Activated CD4-positive, alpha-beta T cell treated with anti-CD3 and anti-CD28 coated beads, Interleukin-2, amount 10 ng/mL, durations not matched to agents 7 days and 5 days (primary cell): ENCODE measurements around the gene ARID3B. TPM values are rescaled to one million over a fixed set of nuclear protein-coding genes. Genes with fewer than 3 reads are reported as not detected.
"Not testable (repeated sequence)": the region's sequence is repeated elsewhere in the genome, so short reads cannot be mapped to it uniquely, and the experiment has no call there.

Experiments used
- CTCF ChIA-PET: fragments of 350-600 bp; sonication (Branson Sonifier 250); formaldehyde crosslinking; loops from one replicate; lab custom pipeline; 2021; ENCODE audit warnings: antibody characterized with exemption; lab: Charles Lee
- POLR2A ChIA-PET: fragments of 350-600 bp; sonication (Branson Sonifier 250); formaldehyde crosslinking; loops from one replicate; lab custom pipeline; 2021; ENCODE audit warnings: antibody characterized with exemption; lab: Charles Lee
- DNase-seq: peaks from one replicate; pipeline ENCODE4 v3.0.0-alpha.2; 2020
- H3K27ac Mint-ChIP-seq: one replicate; pipeline ENCODE4 v1.8.0; 2021; ENCODE audit warnings: mild to moderate bottlenecking, moderate library complexity, mixed read lengths
- H3K27me3 Mint-ChIP-seq: one replicate; pipeline ENCODE4 v1.8.0; 2021; ENCODE audit warnings: mixed read lengths
- H3K36me3 Mint-ChIP-seq: one replicate; pipeline ENCODE4 v1.8.0; 2021; ENCODE audit warnings: low read depth, mixed read lengths
- H3K4me1 Mint-ChIP-seq: one replicate; pipeline ENCODE4 v1.8.0; 2021; ENCODE audit warnings: mixed read lengths
- H3K4me3 Mint-ChIP-seq: one replicate; pipeline ENCODE4 v1.8.0; 2021; ENCODE audit warnings: mild to moderate bottlenecking, moderate library complexity, mixed read lengths
- H3K9me3 Mint-ChIP-seq: one replicate; pipeline ENCODE4 v1.8.0; 2021; ENCODE audit warnings: mixed read lengths
- total RNA-seq, 2 experiments: library from RNA; stranded (reverse); gene quantifications; one replicate each; pipeline ENCODE4 v1.2.3, GENCODE V29; 2021

ARID3B gene
- total RNA-seq, 2 experiments from 2014 or later = 28.3 to 29.0 TPM

GRCh38 chr15:74621546-74621920 lies 80.5 kb downstream of the ARID3B start:
- Mint-ChIP-seq H3K4me1 (peaks cover 64% of the 10 kb centered on the region), H3K27ac (no peak overlapping the region), H3K36me3 (peaks cover 66% of the 10 kb centered on the region), H3K27me3 (no peaks in the 10 kb centered on the region), H3K9me3 (no peaks in the 10 kb centered on the region), H3K4me3 (no peak overlapping the region)
- CTCF ChIA-PET = interaction anchor here (0.5 to 15.1 kb wide), 19 partner anchors 11 to 282 kb away, joined by 3 to 144 read pairs (median 3); partner anchors contain the start of gene EDC3
- POLR2A ChIA-PET = no interaction called here
- DNase-seq = no peak

- CTCF ChIA-PET = interaction anchor here (0.7 to 15.1 kb wide), 11 partner anchors 11 to 249 kb away, joined by 3 to 144 read pairs (median 3); partner anchors contain the start of gene EDC3
- POLR2A ChIA-PET = no interaction called here
- H3K27me3 Mint-ChIP-seq = no peaks in the 10 kb centered on the region
- H3K36me3 Mint-ChIP-seq = peaks cover 66% of the 10 kb centered on the region
- no peaks in the 10 kb centered on the region for H3K9me3 Mint-ChIP-seq
- H3K4me1 Mint-ChIP-seq = peaks cover 64% of the 10 kb centered on the region
- H3K27ac Mint-ChIP-seq = no peak overlapping the region
- no peak overlapping the region for H3K4me3 Mint-ChIP-seq
- DNase-seq = no peak
These were observed 80.9 kb downstream of the ARID3B start for GRCh38 chr15:74621936-74622335.

GRCh38 chr15:74622758-74623157 lies 81.7 kb downstream of the ARID3B start:
- peaks cover 67% of the 10 kb centered on the region for H3K36me3 Mint-ChIP-seq
- POLR2A ChIA-PET = no interaction called here
- H3K9me3 Mint-ChIP-seq = no peaks in the 10 kb centered on the region
- CTCF ChIA-PET = interaction anchor here (1.2 to 15.1 kb wide), 2 partner anchors 10 to 149 kb away, joined by 4 to 144 read pairs; no protein-coding TSS in a partner anchor
- peaks cover 63% of the 10 kb centered on the region for H3K4me1 Mint-ChIP-seq
- no peaks in the 10 kb centered on the region for H3K27me3 Mint-ChIP-seq
- no peak overlapping the region for H3K4me3 Mint-ChIP-seq
- H3K27ac Mint-ChIP-seq = no peak overlapping the region
- DNase-seq = no peak

GRCh38 chr15:74624020-74624602 lies 83.1 kb downstream of the ARID3B start:
- H3K36me3 Mint-ChIP-seq = peaks cover 77% of the 10 kb centered on the region
- no peaks in the 10 kb centered on the region for H3K9me3 Mint-ChIP-seq
- ChIA-PET POLR2A (no interaction called here), CTCF (interaction anchor here (0.6 to 15.1 kb wide), 7 partner anchors 9 to 251 kb away, joined by 3 to 144 read pairs (median 5); no protein-coding TSS in a partner anchor)
- no peak overlapping the region for H3K4me3 Mint-ChIP-seq
- DNase-seq = no peak
- H3K27me3 Mint-ChIP-seq = no peaks in the 10 kb centered on the region
- H3K4me1 Mint-ChIP-seq = peaks cover 55% of the 10 kb centered on the region
- no peak overlapping the region for H3K27ac Mint-ChIP-seq

- Mint-ChIP-seq H3K4me1 (peaks cover 44% of the 10 kb centered on the region), H3K27ac (no peak overlapping the region), H3K36me3 (peaks cover 73% of the 10 kb centered on the region), H3K9me3 (no peaks in the 10 kb centered on the region), H3K4me3 (no peak overlapping the region), H3K27me3 (no peaks in the 10 kb centered on the region)
- CTCF ChIA-PET = interaction anchor here (0.6 to 14.4 kb wide), 4 partner anchors 8 to 253 kb away, joined by 3 to 144 read pairs (median 3); partner anchors contain the start of gene CLK3
- POLR2A ChIA-PET = no interaction called here
- no peak for DNase-seq
These were observed 84.7 kb downstream of the ARID3B start for GRCh38 chr15:74625693-74626092.

DNA sequence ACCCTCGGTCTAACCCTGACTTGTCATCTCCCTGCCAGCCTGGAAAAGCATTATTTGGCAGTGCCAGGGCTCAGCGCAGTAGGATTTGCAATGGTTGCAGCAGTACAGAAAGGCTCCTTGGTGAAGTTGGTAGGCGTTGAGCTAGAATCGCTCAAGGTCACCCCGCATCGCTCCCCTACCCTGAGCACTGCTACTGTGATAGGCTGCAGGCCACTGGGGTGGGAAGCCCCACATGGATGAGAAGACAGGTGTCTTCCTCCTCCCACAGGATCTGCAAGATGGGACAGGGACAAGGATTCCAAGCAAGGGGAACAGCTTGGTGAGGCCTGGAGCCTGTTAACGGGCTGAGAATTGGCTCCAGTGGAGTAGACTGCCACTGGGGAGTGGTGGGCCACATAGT lies 85.3 kb downstream of the ARID3B start:
- Mint-ChIP-seq H3K27ac (peak overlapping the region; percentile 82), H3K4me3 (no peak overlapping the region)
- no peak for DNase-seq

GRCh38 chr15:74626752-74627692 lies 86.0 kb downstream of the ARID3B start:
- peak overlapping the region; percentile 82 for H3K27ac Mint-ChIP-seq
- POLR2A ChIA-PET = no interaction called here
- H3K36me3 Mint-ChIP-seq = peaks cover 64% of the 10 kb centered on the region
- no peaks in the 10 kb centered on the region for H3K9me3 Mint-ChIP-seq
- no peaks in the 10 kb centered on the region for H3K27me3 Mint-ChIP-seq
- peaks cover 35% of the 10 kb centered on the region for H3K4me1 Mint-ChIP-seq
- CTCF ChIA-PET = interaction anchor here (0.7 to 14.4 kb wide), 3 partner anchors 10 to 144 kb away, joined by 3 to 144 read pairs (median 4); partner anchors contain the start of gene CLK3
- no peak overlapping the region for H3K4me3 Mint-ChIP-seq
- no peak for DNase-seq

More for the DNA sequence above, 85.3 kb downstream of the ARID3B start:
- no peaks in the 10 kb centered on the region for H3K9me3 Mint-ChIP-seq
- ChIA-PET CTCF (interaction anchor here (0.7 to 14.4 kb wide), 2 partner anchors 9 to 144 kb away, joined by 3 to 144 read pairs; partner anchors contain the start of gene CLK3), POLR2A (no interaction called here)
- no peaks in the 10 kb centered on the region for H3K27me3 Mint-ChIP-seq
- peaks cover 68% of the 10 kb centered on the region for H3K36me3 Mint-ChIP-seq
- H3K4me1 Mint-ChIP-seq = peaks cover 38% of the 10 kb centered on the region

GRCh38 chr15:74627766-74628165 lies 86.7 kb downstream of the ARID3B start:
- peaks cover 35% of the 10 kb centered on the region for H3K4me1 Mint-ChIP-seq
- ChIA-PET POLR2A (no interaction called here), CTCF (interaction anchor here (0.7 to 14.4 kb wide), 2 partner anchors 11 to 245 kb away, joined by 3 to 144 read pairs; partner anchors contain the start of gene CLK3)
- DNase-seq = no peak
- H3K27ac Mint-ChIP-seq = peak overlapping the region; percentile 82
- no peak overlapping the region for H3K4me3 Mint-ChIP-seq
- H3K9me3 Mint-ChIP-seq = no peaks in the 10 kb centered on the region
- no peaks in the 10 kb centered on the region for H3K27me3 Mint-ChIP-seq
- peaks cover 61% of the 10 kb centered on the region for H3K36me3 Mint-ChIP-seq

- DNase-seq = no peak
- Mint-ChIP-seq H3K27me3 (no peaks in the 10 kb centered on the region), H3K4me1 (peaks cover 35% of the 10 kb centered on the region), H3K27ac (no peak overlapping the region), H3K36me3 (peaks cover 60% of the 10 kb centered on the region), H3K4me3 (no peak overlapping the region), H3K9me3 (no peaks in the 10 kb centered on the region)
- ChIA-PET POLR2A (no interaction called here), CTCF (interaction anchor here (0.7 to 14.4 kb wide), 2 partner anchors 11 to 246 kb away, joined by 3 to 144 read pairs; partner anchors contain the start of gene CLK3)
These were observed 87.2 kb downstream of the ARID3B start for GRCh38 chr15:74628199-74628598.

- H3K9me3 Mint-ChIP-seq = no peaks in the 10 kb centered on the region
- CTCF ChIA-PET = interaction anchor here (14.4 kb wide), 1 partner anchor 12 kb away, joined by 144 read pairs; the partner anchor contains the start of gene CLK3
- no peak for DNase-seq
- H3K27me3 Mint-ChIP-seq = no peaks in the 10 kb centered on the region
- peak overlapping the region; percentile 5 for H3K27ac Mint-ChIP-seq
- no peak overlapping the region for H3K4me3 Mint-ChIP-seq
- POLR2A ChIA-PET = no interaction called here
- peaks cover 35% of the 10 kb centered on the region for H3K4me1 Mint-ChIP-seq
- H3K36me3 Mint-ChIP-seq = peaks cover 56% of the 10 kb centered on the region
These were observed 87.9 kb downstream of the ARID3B start for GRCh38 chr15:74628949-74629348.

DNA sequence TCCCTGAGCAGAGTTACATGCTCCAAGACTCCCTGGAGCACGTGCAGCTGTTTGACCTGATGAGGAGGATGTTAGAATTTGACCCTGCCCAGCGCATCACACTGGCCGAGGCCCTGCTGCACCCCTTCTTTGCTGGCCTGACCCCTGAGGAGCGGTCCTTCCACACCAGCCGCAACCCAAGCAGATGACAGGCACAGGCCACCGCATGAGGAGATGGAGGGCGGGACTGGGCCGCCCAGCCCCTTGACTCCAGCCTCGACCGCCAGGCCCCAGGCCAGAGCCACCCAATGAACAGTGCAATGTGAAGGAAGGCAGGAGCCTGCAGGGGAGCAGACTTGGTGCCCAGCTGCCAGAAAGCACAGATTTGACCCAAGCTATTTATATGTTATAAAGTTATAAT lies 88.7 kb downstream of the ARID3B start:
- CTCF ChIA-PET = interaction anchor here (0.6 to 14.4 kb wide), 2 partner anchors 12 to 141 kb away, joined by 4 to 144 read pairs; partner anchors contain the start of gene CLK3
- H3K9me3 Mint-ChIP-seq, POLR2A ChIA-PET: not testable (repeated sequence)

DNA sequence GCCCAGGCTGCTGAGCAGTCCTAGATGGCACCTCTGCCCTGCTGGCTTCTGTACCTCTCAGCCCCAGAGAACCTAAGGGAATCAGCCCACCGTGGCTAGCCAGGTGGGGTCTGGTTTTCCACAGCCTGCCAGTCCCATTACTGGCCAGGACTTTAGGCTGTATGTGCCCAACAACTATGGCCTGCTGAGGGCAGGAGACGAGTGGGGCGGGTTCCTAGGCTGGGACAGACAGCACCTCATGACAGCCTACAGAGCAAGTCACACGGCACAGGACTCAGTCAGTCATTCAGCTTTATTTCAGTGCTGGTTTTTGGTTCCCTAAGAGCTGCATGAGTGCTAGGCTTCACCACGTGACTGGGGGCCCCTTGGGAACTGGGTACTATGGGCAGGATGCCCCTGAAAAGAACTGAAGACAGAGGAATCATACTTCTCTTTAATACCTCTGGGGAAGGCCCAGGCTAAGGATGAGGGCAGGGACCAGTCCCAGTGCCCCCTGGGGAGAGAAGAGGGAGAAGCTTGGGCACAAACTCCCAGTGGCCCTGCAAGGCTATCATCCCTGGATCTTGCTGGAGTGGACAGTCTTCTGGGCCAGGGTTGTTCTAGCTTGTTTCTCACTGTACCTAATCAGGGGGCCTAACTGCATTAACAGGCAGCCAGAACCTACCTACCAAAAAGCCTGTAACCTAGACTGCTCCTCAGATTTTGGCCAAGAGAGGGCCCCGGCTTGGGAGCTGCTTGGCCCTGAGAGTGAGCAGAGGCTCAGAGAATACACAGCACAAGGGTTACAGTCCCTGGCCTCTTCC lies 89.5 kb downstream of the ARID3B start:
- CTCF ChIA-PET = interaction anchor here (2.2 to 14.4 kb wide), 5 partner anchors 13 to 257 kb away, joined by 5 to 144 read pairs (median 16); partner anchors contain the start of gene CLK3
- Mint-ChIP-seq H3K27me3 (no peaks in the 10 kb centered on the region), H3K4me3 (no peak overlapping the region), H3K36me3 (peaks cover 52% of the 10 kb centered on the region), H3K9me3 (no peaks in the 10 kb centered on the region), H3K27ac (no peak overlapping the region), H3K4me1 (peaks cover 27% of the 10 kb centered on the region)
- DNase-seq = no peak
- POLR2A ChIA-PET = no interaction called here

More for the DNA sequence above, 88.7 kb downstream of the ARID3B start:
- H3K4me3 Mint-ChIP-seq, DNase-seq, H3K27me3 Mint-ChIP-seq, H3K27ac Mint-ChIP-seq: not testable (repeated sequence)
- peaks cover 33% of the 10 kb centered on the region for H3K4me1 Mint-ChIP-seq
- H3K36me3 Mint-ChIP-seq = peaks cover 53% of the 10 kb centered on the region
